H1 (cell line): ENCODE results near the gene APOL5. TPM values are rescaled to one million over a fixed set of nuclear protein-coding genes. Genes with fewer than 3 reads are reported as not detected.
A peak's percentile ranks its signal among the peaks of the same experiment; 100 is the strongest.

Experiments used
- CTCF ChIA-PET: fragments of 300-600 bp; sonication (Branson Sonifier 250); formaldehyde crosslinking; loops from one replicate; lab custom pipeline; 2021; ENCODE audit not compliant: partially characterized antibody; lab: Charles Lee
- POLR2A ChIA-PET: fragments of 300-600 bp; sonication (Branson Sonifier 250); formaldehyde crosslinking; loops from one replicate; lab custom pipeline; 2021; ENCODE audit warnings: inconsistent platforms; ENCODE audit not compliant: partially characterized antibody; lab: Charles Lee
- DNase-seq, 2 experiments: peaks; one replicate each; pipeline versions ENCODE4 v3.0.0 to v3.0.0-alpha.2; 2010 to 2022; ENCODE audit warnings: low spot score in 2 of 2, low read depth in 1 of 2, mixed read lengths in 1 of 2
- FAIRE-seq: peaks from 2 replicates; lab custom pipeline; 2011; peaks lifted over from hg19 to GRCh38; lab: Jason Lieb, UNC
- H2AFZ ChIP-seq: 2 replicates; pipeline ENCODE4 v1.8.1; 2012; ENCODE audit warnings: low read length, inconsistent platforms
- H2AK5ac ChIP-seq: 2 replicates; pipeline ENCODE4 v1.6.1; 2013; ENCODE audit warnings: low read depth, low read length
- H2BK120ac ChIP-seq: replicated peaks from 2 replicates; pipeline ENCODE3; 2013; ENCODE audit warnings: low read depth, low read length, inconsistent platforms
- H2BK12ac ChIP-seq: 2 replicates; pipeline ENCODE4 v1.6.1; 2013; ENCODE audit warnings: low read depth, low read length
- H2BK15ac ChIP-seq: 2 replicates; pipeline ENCODE4 v1.6.1; 2013; ENCODE audit warnings: low read length
- H2BK20ac ChIP-seq: 2 replicates; pipeline ENCODE4 v1.6.1; 2013; ENCODE audit warnings: low read length
- H2BK5ac ChIP-seq: 2 replicates; pipeline ENCODE4 v1.6.1; 2013; ENCODE audit warnings: low read depth, low read length
- H3K14ac ChIP-seq: 2 replicates; pipeline ENCODE4 v1.6.1; 2013; ENCODE audit warnings: inconsistent platforms; ENCODE audit not compliant: insufficient read length
- H3K18ac ChIP-seq: 2 replicates; pipeline ENCODE4 v1.6.1; 2013; ENCODE audit warnings: low read length; ENCODE audit errors: extremely low read depth
- H3K23ac ChIP-seq: 2 replicates; pipeline ENCODE4 v1.6.1; 2013; ENCODE audit warnings: inconsistent platforms; ENCODE audit not compliant: insufficient read length
- H3K23me2 ChIP-seq: 2 replicates; pipeline ENCODE4 v1.6.1; 2013; ENCODE audit warnings: low read depth, low read length
- H3K27ac ChIP-seq: 2 replicates; pipeline ENCODE4 v1.6.1; 2011; ENCODE audit warnings: low read depth, low read length, inconsistent platforms
- H3K27me3 ChIP-seq, 4 experiments: replicated peaks in 1 of 4; 1 replicate in 1 of 4; 2 replicates in 3 of 4; pipeline versions ENCODE4 v1.6.1 to v1.8.1; 2011 to 2013; ENCODE audit warnings: low read length in 3 of 4, mild to moderate bottlenecking in 3 of 4, inconsistent platforms in 2 of 4, mixed read lengths in 2 of 4, moderate library complexity in 1 of 4; ENCODE audit not compliant: control insufficient read depth in 3 of 4, insufficient read depth in 3 of 4; ENCODE audit errors: extremely low read depth in 1 of 4
- H3K36me3 ChIP-seq, 4 experiments: 2 replicates each; pipeline versions ENCODE4 v1.6.1 to v1.8.1; 2011 to 2013; ENCODE audit warnings: mild to moderate bottlenecking in 4 of 4, low read length in 3 of 4, moderate library complexity in 2 of 4, control low read depth in 1 of 4, inconsistent platforms in 1 of 4; ENCODE audit not compliant: insufficient read depth in 4 of 4, control insufficient read depth in 2 of 4
- H3K4ac ChIP-seq: replicated peaks from 2 replicates; pipeline ENCODE3; 2013; ENCODE audit warnings: low read length, low read depth, mixed read lengths, inconsistent platforms; ENCODE audit not compliant: insufficient read length
- H3K4me1 ChIP-seq, 4 experiments: replicated peaks in 1 of 4; 1 replicate in 1 of 4; 2 replicates in 3 of 4; pipeline versions ENCODE4 v1.6.1 to v1.8.1; 2011 to 2013; ENCODE audit warnings: low read length in 3 of 4, inconsistent platforms in 2 of 4, mixed read lengths in 1 of 4; ENCODE audit not compliant: insufficient read depth in 4 of 4, control insufficient read depth in 3 of 4
- H3K4me2 ChIP-seq, 2 experiments: 2 replicates each; pipeline versions ENCODE4 v1.6.1 to v1.8.1; 2011 to 2013; ENCODE audit warnings: low read depth in 2 of 2, low read length in 2 of 2, control low read depth in 1 of 2, inconsistent platforms in 1 of 2, mild to moderate bottlenecking in 1 of 2; ENCODE audit not compliant: insufficient read depth in 1 of 2
- H3K4me3 ChIP-seq, 4 experiments: fragments of 200-600, 300-600 bp in 1 of 4; sonication (generic), shearing (Covaris generic), sonication (Bioruptor Twin) in 1 of 4; 2 replicates each; pipeline versions ENCODE4 v1.5.1 to v1.8.1; 2011 to 2016; ENCODE audit warnings: low read length in 4 of 4, low read depth in 3 of 4, control low read depth in 2 of 4, inconsistent platforms in 2 of 4, mild to moderate bottlenecking in 2 of 4, mixed read lengths in 1 of 4, moderate library complexity in 1 of 4; ENCODE audit not compliant: insufficient read depth in 2 of 4; ENCODE audit errors: extremely low read depth in 1 of 4
- H3K56ac ChIP-seq: replicated peaks from 2 replicates; pipeline ENCODE3; 2013; ENCODE audit warnings: low read depth, mild to moderate bottlenecking, mixed read lengths, low read length, inconsistent platforms; ENCODE audit not compliant: insufficient read length
- H3K79me1 ChIP-seq: 2 replicates; pipeline ENCODE4 v1.6.1; 2013; ENCODE audit warnings: low read depth, low read length, control low read depth
- H3K79me2 ChIP-seq, 2 experiments: 2 replicates each; pipeline versions ENCODE4 v1.6.1 to v1.8.1; 2012 to 2013; ENCODE audit warnings: low read length in 2 of 2, mild to moderate bottlenecking in 2 of 2, inconsistent platforms in 1 of 2; ENCODE audit not compliant: insufficient read depth in 2 of 2, control insufficient read depth in 1 of 2
- H3K9ac ChIP-seq, 4 experiments: replicated peaks in 1 of 4; 1 replicate in 1 of 4; 2 replicates in 3 of 4; pipeline versions ENCODE4 v1.6.1 to v1.8.1; 2011 to 2013; ENCODE audit warnings: low read depth in 3 of 4, low read length in 3 of 4, control low read depth in 2 of 4, mild to moderate bottlenecking in 2 of 4, moderate library complexity in 2 of 4, inconsistent platforms in 1 of 4; ENCODE audit errors: extremely low read depth in 1 of 4
- H3K9me3 ChIP-seq, 2 experiments: 2 replicates each; pipeline versions ENCODE4 v1.6.1 to v1.8.1; 2012 to 2013; ENCODE audit warnings: mild to moderate bottlenecking in 2 of 2, moderate library complexity in 2 of 2, control low read depth in 1 of 2, inconsistent platforms in 1 of 2, low read depth in 1 of 2, low read length in 1 of 2, mixed read lengths in 1 of 2; ENCODE audit not compliant: insufficient read depth in 2 of 2
- H4K20me1 ChIP-seq, 2 experiments: replicated peaks in 1 of 2; 2 replicates each; pipeline versions ENCODE3 to v1.8.1; 2011 to 2013; ENCODE audit warnings: inconsistent platforms in 2 of 2, low read length in 2 of 2, mild to moderate bottlenecking in 1 of 2; ENCODE audit not compliant: insufficient read depth in 2 of 2, control insufficient read depth in 1 of 2
- H4K5ac ChIP-seq: 2 replicates; pipeline ENCODE4 v1.6.1; 2013; ENCODE audit warnings: low read length, low read depth, mixed read lengths, inconsistent platforms; ENCODE audit not compliant: insufficient read length
- H4K8ac ChIP-seq: 2 replicates; pipeline ENCODE4 v1.8.0; 2013; ENCODE audit warnings: mild to moderate bottlenecking, moderate library complexity, low read length, inconsistent platforms; ENCODE audit not compliant: insufficient read depth; ENCODE audit errors: extremely low read depth
- H4K91ac ChIP-seq: replicated peaks from 2 replicates; pipeline ENCODE3; 2013; ENCODE audit warnings: low read length, mixed read lengths, inconsistent platforms; ENCODE audit not compliant: insufficient read length
- MAFK ChIP-seq: IDR thresholded peaks from 2 replicates; pipeline ENCODE4 v1.6.1; 2012; ENCODE audit warnings: low read depth, mild to moderate bottlenecking, improper control_type of control experiment, low read length
- RAD21 ChIP-seq, 2 experiments: IDR thresholded peaks in 1 of 2; conservative IDR thresholded peaks in 1 of 2; 2 replicates each; pipeline ENCODE4 v1.6.1; 2011; ENCODE audit warnings: low read depth in 2 of 2, low read length in 2 of 2, improper control_type of control experiment in 1 of 2, inconsistent platforms in 1 of 2, mild to moderate bottlenecking in 1 of 2, moderate library complexity in 1 of 2
- WGBS, 2 experiments: shearing (Covaris generic) in 1 of 2; methylation state at CpG; one replicate each; pipeline versions ENCODE4 v1.1.6 to v1.1.7; 2013 to 2015; ENCODE audit warnings: low lambda C conversion rate in 2 of 2, mixed read lengths in 2 of 2, inconsistent platforms in 1 of 2, low coverage in 1 of 2, missing lambda C conversion rate in 1 of 2; ENCODE audit not compliant: insufficient replicate concordance in 2 of 2, insufficient coverage in 1 of 2, insufficient read length in 1 of 2; ENCODE audit errors: extremely low coverage in 1 of 2, missing lambda C conversion rate in 1 of 2; 5-methylcytosine and 5-hydroxymethylcytosine counted together
- polyA plus RNA-seq, 7 experiments: library from polyadenylated mRNA; depleted of rRNA in 3 of 7; stranded (reverse) in 5 of 7; unstranded in 2 of 7; fragments of >200 nt in 5 of 7; fragments of 200-250 nt in 2 of 7; gene quantifications; 1 replicate in 5 of 7; 2 replicates in 1 of 7; 4 replicates in 1 of 7; pipeline versions ENCODE4 v1.2.1 to v1.2.3, GENCODE V29; 2011 to 2013; ENCODE audit warnings: missing spikeins in 2 of 7, mixed read lengths in 2 of 7
- total RNA-seq: library from RNA; stranded (reverse); fragmentation: NEBNext Ultra II Directional; extraction: Animal tissue kit (Norgen Biotek cat#: 25700); gene quantifications from 2 replicates; pipeline ENCODE4 v1.2.1, GENCODE V29; 2021
- TF ChIP-seq, protein P1 (sequence below), 3 experiments: IDR thresholded peaks; 1 replicate in 2 of 3; 2 replicates in 1 of 3; pipeline versions ENCODE4 v1.5.1 to v1.6.1; 2011; ENCODE audit warnings: low read length in 3 of 3, mild to moderate bottlenecking in 3 of 3, inconsistent platforms in 2 of 3, low read depth in 1 of 3, moderate library complexity in 1 of 3; ENCODE audit not compliant: insufficient read depth in 1 of 3; ENCODE audit errors: control extremely low read depth in 1 of 3

The APOL5 gene
- total and polyA plus RNA-seq, 2 of the 8 experiments (the other 6 are each of a cell fraction or from before 2014, with no cell fraction given): not detected

DNA sequence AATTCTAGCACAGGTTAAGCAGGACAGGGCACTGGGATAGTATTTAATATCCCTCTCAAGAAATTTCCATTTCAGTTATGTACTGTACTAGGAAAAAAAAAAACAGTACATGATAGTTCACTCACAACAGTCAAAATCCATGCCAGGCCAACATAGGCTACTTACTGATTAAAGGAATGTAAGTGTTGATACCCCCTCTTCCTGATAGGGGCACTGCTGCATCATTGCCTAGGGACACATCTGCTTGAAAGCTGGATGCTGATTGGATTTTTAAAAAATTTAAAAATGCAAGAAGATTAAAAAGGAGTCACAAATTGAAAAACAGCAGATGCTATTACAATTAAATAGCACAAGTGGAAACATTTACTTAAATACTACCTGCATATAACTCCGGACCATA lies 43.4 kb downstream of the APOL5 start:
- Histone ChIP-seq H2AK5ac (no peak overlapping the region), H3K18ac (no peak overlapping the region), H3K23me2 (no peaks in the 10 kb centered on the region), H3K4me3 (no peak overlapping the region), H3K79me1 (no peaks in the 10 kb centered on the region), H3K4me1 (no peaks in the 10 kb centered on the region), H3K9ac (no peak overlapping the region), H4K20me1 (no peaks in the 10 kb centered on the region), H3K4me2 (no peak overlapping the region), H3K79me2 (no peaks in the 10 kb centered on the region), H4K8ac (no peak overlapping the region), H2BK12ac (no peak overlapping the region), H3K27me3 (no peaks in the 10 kb centered on the region), H2AFZ (no peak overlapping the region), H2BK20ac (no peak overlapping the region), H4K5ac (no peak overlapping the region), H2BK15ac (no peak overlapping the region), H3K14ac (no peak overlapping the region), H3K56ac (no peak overlapping the region), H4K91ac (no peak overlapping the region), H3K36me3 (peaks cover 2 to 24% (median 6%) of the 10 kb centered on the region in 4 experiments; a peak in 6 of 8 replicates), H3K27ac (no peak overlapping the region), H2BK5ac (no peak overlapping the region), H3K9me3 (no peaks in the 10 kb centered on the region)
- POLR2A ChIA-PET: interaction anchor here (0.7 to 1.0 kb wide), 2 partner anchors 9 to 131 kb away, joined by 3 read pairs; no protein-coding TSS in a partner anchor
- FAIRE-seq: no peak
- TF ChIP-seq RAD21 (IDR thresholded peaks at IDR 0.05 in 1 of 2, conservative IDR thresholded peaks at IDR 0.05 in 1 of 2; ENCODE audit: low read depth in 2 of 2, low read length in 2 of 2) (peak; percentile 68 to 75), MAFK (no peak)
- TF ChIP-seq, protein P1, sequence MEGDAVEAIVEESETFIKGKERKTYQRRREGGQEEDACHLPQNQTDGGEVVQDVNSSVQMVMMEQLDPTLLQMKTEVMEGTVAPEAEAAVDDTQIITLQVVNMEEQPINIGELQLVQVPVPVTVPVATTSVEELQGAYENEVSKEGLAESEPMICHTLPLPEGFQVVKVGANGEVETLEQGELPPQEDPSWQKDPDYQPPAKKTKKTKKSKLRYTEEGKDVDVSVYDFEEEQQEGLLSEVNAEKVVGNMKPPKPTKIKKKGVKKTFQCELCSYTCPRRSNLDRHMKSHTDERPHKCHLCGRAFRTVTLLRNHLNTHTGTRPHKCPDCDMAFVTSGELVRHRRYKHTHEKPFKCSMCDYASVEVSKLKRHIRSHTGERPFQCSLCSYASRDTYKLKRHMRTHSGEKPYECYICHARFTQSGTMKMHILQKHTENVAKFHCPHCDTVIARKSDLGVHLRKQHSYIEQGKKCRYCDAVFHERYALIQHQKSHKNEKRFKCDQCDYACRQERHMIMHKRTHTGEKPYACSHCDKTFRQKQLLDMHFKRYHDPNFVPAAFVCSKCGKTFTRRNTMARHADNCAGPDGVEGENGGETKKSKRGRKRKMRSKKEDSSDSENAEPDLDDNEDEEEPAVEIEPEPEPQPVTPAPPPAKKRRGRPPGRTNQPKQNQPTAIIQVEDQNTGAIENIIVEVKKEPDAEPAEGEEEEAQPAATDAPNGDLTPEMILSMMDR (IDR thresholded peaks at IDR 0.05; ENCODE audit: control extremely low read depth in 1 of 3, insufficient read depth in 1 of 3, low read depth in 1 of 3, low read length in 3 of 3): peak in 2 of 3 experiments; percentile 51 to 55; a peak in 3 of 4 replicates
- TF ChIP-seq, all 59 proteins: peak for 2
- WGBS, 2 experiments: 93% methylated on average over 1 of the region's 1 CpG; no CpG with 5 or more reads in 1 of the 2 experiments
- H3K4ac ChIP-seq: no peak overlapping the region
- CTCF ChIA-PET: interaction anchor here (0.7 to 2.5 kb wide), 11 partner anchors 10 to 351 kb away, joined by 3 to 12 read pairs (median 5); no protein-coding TSS in a partner anchor
- no peak for DNase-seq
- no peak overlapping the region for H3K23ac ChIP-seq
- H2BK120ac ChIP-seq: no peak overlapping the region
